ENCODE measurements around the gene TCF4.
"Not testable (repeated sequence)": the region's sequence is repeated elsewhere in the genome, so short reads cannot be mapped to it uniquely, and the experiment has no call there.

The TCF4 gene

GRCh38 chr18:55475467-55475866 is 112.5 kb downstream of the TCF4 start:
- no peak for DNase-seq (ENCODE audit: low read depth)

DNA sequence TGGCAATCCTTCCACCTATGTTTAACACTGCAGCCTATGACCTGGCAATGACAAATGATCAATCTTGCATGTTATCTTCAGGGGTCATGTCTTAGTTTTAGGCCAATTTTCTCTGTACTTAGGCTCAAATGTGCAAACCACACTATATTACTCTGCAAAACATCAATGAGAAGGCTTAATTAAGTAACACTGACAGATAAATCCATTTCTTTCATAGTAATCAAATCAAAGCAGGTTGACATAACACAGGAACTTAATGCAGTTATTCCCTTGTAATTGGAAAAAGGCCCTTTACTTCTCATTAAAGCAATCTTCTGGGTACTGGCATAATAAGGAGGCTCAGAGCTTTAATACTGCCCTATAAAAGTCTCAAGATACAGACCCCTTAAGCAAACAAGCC is 114.4 kb downstream of the TCF4 start:
- DNase-seq (ENCODE audit: low read depth): no peak

DNA sequence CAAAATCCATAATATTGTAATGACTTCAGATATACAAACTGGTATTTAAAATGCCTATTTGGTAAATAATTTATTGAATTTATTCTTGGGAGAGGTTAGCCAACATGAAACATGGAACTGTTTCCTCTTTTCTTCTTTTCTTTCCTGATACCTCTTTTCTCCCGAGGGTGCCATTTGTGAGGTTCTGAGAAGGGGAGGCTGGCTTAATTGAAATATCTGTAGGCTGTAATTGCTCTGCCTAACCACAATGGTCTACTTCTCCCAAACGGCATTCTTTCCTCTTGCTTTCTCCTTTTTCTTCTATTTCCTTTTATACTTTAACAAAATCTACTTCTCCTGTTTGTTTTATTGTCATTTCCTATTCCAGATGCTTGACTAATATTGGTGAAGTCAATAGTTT is 114.9 kb downstream of the TCF4 start:
- DNase-seq (ENCODE audit: low read depth): no peak

GRCh38 chr18:55470826-55471225 is 117.2 kb downstream of the TCF4 start:
- no peak for DNase-seq (ENCODE audit: low read depth)

DNA sequence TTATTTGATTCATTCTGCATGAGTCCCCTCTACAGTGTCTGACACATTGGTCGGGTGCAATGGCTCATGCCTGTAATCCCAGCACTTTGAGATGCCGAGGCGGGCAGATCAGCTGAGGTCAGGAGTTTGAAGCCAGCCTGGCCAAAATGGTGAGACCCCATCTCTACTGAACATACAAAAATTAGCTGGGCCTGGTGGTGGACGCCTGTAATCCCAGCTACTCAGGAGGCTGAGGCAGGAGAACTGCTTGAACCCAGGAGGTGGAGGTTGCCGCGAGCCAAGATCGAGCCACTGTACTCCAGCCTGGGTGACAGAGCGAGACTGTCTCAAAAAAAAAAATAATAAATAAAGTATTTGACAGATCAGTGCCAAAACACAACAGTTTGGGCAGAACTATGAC is 118.9 kb downstream of the TCF4 start:
- not testable (repeated sequence) for DNase-seq (ENCODE audit: low read depth)

DNA sequence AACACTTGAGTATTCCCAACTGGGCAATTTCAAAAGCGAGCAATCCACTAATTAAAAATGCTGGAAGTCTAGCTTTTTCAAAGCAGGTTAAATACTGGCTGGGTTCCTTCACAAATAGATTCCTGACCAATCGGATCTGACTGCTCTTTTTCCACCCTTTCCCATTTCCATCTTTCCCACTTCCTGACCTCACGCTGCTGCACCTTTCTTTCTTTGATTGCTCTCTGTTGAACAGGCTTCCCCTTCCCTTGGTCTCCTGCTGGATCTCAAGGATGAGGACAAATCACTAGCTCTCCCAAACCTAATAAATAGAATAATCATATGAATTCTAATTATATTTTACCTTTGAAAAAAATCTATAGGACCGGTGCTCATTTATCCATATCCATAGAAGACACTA is 121.2 kb downstream of the TCF4 start:
- no peak for DNase-seq (ENCODE audit: low read depth)

- no peak for DNase-seq (ENCODE audit: low read depth)
These were observed 122.7 kb downstream of the TCF4 start for GRCh38 chr18:55465313-55465712.

- no peak for DNase-seq (ENCODE audit: low read depth)
These were observed 123.4 kb downstream of the TCF4 start for GRCh38 chr18:55464581-55464980.

- no peak for DNase-seq (ENCODE audit: low read depth)
These were observed 125.3 kb downstream of the TCF4 start for GRCh38 chr18:55462652-55463051.

DNA sequence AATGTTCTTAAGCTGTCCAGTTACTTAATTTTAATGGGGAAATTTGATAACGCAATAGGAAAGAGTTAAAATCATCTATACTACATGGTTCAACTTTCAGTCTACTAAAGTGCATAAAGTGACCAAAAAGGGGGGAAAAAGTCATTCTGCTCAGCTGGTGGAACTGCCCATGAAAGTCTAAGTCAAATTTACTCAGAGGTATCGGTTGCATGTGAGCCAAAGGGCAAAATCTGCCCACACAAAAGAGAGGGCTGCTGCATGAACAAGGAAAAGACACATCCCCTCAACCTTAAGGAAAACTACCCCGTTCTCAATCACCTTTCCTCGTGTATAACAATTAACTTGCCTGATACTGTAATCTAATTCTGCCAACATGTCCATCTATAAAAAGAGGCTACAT is 126.1 kb downstream of the TCF4 start:
- no peak for DNase-seq (ENCODE audit: low read depth)

DNA sequence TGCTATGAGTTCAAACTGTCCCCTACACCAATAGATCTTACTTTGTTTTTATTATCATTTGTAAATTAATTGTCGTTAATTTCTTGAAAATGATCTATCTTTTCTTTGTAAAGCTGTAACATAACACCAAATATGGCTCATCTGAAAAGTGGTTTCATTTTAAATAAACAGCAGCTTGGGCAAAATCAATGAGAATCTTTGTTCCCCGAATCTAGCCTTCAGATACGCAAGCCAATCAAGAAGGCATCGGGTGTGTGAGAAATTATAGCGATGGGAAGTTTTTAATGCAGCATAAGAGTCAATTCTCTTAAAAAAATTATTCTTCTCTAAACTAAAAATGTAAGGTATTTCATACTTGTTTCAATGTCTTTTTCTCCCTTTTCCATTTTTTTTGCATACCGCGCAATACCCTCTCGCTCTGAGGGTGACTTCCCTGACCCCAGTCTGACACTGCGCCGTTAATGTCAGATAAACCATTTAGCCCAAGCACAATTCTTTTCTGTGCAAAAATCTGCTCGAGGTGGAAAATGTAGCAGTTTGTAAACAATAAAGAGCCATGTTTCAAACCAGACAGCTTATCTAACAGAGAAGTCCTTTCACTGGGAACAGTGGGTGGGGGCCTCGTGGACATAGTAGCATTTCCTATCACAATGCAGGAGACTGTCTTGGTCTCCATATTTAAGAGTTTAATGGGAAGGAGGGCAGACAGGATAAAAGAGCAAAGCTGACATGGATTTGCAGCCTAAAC is 129.4 kb downstream of the TCF4 start:
- DNase-seq (ENCODE audit: low read depth): no peak

- DNase-seq (ENCODE audit: low read depth): no peak
These were observed 131.0 kb downstream of the TCF4 start for GRCh38 chr18:55457028-55457427.

DNA sequence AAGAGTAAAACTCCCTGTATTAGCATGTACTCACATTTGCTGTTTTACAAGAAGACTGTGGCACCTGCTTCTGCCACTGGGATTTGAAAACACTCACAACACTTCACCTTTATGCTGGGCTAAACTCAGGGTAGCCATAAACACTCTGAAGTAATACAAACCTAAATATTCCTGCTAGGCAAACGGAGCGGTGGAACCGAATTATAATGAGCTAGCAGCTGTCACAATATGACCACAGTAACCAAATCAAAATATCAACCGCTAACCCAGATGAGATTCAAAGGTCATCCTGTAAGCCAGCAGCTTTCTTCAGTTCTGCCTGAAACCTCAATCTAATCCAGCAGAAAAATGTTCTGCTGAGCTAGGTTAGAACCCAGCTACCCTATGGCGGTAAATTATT is 132.1 kb downstream of the TCF4 start:
- no peak for DNase-seq (ENCODE audit: low read depth)

- no peak for DNase-seq (ENCODE audit: low read depth)
These were observed 134.8 kb downstream of the TCF4 start for GRCh38 chr18:55453186-55453585.

DNA sequence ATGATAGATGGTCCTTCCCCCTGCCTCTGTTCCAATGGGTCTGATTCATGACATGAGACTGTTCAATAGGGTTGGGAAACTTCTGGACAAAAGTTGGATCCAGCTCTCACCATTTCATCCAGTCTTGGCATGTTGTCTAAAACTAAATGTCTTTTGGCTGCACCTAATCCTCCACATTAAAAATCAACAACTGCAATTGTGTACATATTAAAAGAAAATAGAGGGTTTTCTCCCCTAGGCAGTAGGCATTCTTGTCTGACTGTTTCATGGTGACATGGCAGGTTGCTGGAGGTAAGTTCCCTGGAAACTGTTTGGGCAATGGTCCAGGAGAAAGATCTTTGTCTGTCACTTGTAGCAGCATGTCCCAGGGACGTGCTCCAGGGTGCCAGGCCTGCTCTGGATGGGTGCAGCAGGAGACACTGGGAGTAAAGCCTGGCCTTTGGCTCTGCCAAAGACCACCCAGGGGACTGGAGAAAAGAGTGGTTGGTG is 135.8 kb downstream of the TCF4 start:
- DNase-seq (ENCODE audit: low read depth): no peak

GRCh38 chr18:55449412-55450140 is 138.4 kb downstream of the TCF4 start:
- no peak for DNase-seq (ENCODE audit: low read depth)

GRCh38 chr18:55448420-55448819 is 139.6 kb downstream of the TCF4 start:
- no peak for DNase-seq (ENCODE audit: low read depth)

GRCh38 chr18:55447672-55448018 is 140.3 kb downstream of the TCF4 start:
- DNase-seq (ENCODE audit: low read depth): no peak

DNA sequence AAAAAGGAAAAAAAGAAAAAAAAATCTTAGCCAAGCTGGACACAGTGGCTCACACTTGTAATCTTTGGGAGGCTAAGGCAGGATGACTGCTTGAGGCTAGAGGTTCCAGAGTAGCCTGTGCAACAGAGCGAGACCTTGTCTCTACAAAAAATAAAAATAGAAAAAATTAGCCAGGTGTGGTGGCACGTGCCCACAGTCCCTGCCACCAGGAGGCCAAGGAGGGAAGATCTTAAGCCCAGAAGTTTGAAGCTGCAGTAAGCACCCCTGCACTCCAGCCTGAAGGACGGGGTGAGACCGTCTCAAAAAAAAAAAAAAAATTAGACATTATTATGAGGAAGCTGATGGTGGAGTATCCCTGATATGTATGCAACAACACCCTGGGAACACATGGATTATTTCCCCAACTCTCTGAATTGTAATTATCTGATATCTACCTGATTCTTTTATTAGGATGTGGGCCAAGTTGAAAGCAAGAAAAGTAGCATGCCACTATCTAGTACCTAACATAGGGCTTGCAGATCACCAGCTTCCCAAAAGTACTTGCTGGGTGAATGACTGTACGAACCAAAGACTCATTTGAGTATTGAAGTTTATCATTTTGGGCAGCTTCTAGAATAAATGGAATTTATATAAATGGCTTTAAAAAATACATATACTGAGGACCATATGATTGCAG is 140.9 kb downstream of the TCF4 start:
- no peak for DNase-seq (ENCODE audit: low read depth)

DNA sequence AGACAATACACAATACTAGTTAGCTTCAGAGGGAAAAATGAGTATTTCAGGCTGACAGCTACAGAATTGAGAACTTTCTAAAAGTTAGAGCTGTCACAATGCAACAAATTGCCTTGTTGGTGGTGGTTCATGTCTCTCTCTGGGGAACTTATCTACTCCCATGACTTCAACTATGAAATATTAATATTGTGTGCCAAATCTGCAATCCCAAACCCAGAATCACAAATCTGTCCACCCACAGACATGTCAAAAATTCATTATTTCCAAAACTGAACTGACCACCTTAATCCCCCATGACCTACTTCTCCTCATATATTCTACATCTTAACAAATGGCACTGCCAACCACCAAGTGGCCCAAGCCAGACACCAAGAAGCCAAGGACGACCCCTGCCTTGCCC is 143.5 kb downstream of the TCF4 start:
- no peak for DNase-seq (ENCODE audit: low read depth)

GRCh38 chr18:55443776-55444175 is 144.2 kb downstream of the TCF4 start:
- no peak for DNase-seq (ENCODE audit: low read depth)

DNA sequence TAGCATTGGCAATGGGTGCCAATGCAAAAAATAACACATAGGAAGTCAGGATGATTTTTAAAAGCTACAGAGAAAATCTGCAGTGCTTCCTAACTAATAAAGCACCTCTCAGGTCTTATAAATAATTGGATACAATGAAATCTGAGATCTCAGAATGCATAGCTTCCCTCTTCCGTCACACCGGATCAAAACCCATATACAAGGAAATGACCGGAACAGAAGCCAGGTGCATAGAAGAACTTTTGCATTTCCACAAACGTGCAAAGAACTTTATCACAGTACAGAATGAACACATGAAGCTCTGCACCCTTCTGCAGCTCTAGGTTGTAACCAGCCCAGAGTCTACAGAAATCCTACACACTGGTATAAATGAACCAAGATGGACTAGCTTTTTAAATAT is 145.4 kb downstream of the TCF4 start:
- DNase-seq (ENCODE audit: low read depth): no peak

DNA sequence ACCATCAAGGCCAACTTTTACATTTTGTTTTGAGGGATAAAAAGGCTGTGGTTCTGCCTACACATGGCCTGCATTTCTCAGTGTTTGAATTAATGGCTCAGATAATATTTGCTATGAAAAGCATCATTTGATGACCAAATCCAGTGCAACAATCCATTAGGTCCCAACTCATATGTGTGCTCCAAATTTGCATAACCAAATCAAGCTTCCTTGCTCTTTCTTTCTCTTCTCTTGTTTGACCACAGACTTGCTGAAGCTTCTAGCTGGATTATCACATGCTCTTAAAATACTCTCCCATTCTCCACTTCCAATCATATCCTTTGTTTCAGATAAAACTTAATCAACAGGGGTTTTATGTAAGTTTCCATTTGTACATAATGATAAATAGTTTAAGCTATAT is 147.0 kb downstream of the TCF4 start:
- DNase-seq (ENCODE audit: low read depth): no peak

Measured in stimulated activated CD8-positive, alpha-beta memory T cell treated with anti-CD3 and anti-CD28 coated beads, Interleukin-15, amount 100 ng/mL, for 24 hours (primary cell).